Ramos (cell line): ENCODE measurements around the gene TFAP2D.

Experiments used
- in situ Hi-C: fragments of 300-500 bp; cut with MboI; formaldehyde crosslinking; loops from one replicate; pipeline ENCODE4 v1.14.3; 2022; ENCODE audit warnings: low sequenced_read_pairs; ENCODE audit not compliant: unreplicated experiment

Gene TFAP2D

DNA sequence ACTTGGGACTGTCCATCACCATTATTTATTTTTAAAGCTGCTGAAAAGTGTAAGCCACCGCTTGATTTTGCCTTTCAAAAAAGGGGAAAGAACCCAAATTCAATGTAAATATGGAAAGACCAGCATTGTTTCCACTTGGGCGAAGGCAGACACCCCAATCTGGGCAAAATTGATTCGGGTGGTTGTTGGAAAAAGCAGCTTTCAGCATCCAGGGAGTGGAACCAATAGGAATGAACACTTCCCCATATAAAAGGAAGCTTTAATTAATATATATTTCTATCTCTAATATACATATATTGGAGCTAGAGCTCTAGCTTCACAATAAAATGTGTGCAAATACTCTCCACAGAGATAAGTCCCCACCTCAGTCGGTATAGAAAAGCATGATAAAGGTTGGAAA lies at the start of gene TFAP2D:
TSS of gene TFAP2D (plus strand) at position 301 of the 400 bp plus-strand sequence. CDS start 530 bp downstream, outside the sequence.
- in situ Hi-C loops: no loop called here

DNA sequence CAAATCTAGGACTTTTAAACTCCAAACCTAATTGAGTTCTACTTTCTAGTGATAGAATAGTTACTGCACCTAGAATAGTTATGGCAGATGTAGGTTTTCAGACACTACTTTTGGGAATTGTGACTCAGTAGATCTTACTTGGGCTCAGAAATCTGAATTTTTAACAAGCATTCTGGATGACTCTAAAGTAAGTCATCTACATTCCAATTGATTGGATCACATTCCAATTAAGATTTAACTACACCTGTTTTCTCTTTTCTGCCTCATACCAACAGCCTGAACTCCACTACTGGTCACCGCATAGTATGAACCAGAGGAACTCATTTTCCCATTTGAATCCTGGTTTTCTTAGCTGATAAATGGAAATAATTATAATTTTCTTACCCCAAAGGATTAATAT lies 49.5 kb upstream of the TFAP2D start:
- in situ Hi-C loops: no loop called here

DNA sequence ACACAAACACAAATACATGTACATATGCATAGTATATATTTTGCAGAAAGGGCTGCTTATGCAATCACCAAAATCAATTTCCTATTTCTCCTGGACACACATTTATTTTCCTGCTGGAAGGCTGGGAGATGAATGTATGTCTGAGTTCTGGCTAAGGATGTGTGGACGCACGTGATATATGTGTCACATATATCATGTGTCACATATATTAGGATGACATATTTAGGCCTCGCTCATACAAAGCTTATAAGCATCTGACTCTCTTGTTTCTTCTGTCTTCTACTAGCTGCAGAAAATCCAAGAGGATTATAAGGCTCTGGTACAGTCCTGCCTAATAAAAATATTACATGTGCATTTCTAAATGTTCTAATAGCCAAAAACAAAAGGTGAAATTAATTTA lies 47.2 kb upstream of the TFAP2D start:
- in situ Hi-C loops: no loop called here

DNA sequence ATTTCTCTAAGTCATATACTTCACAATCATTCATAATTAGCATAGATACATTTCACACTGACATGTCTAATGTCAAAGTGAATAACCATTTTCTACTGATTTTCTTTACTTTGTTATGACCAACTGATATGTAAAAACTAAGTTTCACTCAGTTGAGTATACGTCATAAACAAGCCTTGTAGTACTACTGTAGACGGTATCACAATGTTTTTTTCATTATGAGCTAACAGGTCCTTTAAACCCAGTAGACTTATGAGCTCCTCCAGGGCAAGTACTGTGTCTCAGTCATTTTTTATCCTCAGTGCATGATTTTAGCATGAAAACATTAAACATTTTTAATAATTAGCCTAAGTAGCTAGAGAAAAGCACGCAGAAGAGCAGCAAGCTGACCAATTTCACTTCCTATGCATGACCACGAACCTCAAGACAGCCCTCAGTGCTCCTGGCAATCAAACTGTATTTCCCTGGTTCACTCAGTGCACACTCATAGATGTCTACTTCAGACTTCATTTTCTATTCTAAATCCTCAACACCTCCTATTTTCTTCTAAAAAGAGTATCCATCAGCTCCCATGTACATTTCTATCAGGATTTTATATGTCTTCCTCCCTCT lies 32.0 kb upstream of the TFAP2D start:
- in situ Hi-C loops: no loop called here

DNA sequence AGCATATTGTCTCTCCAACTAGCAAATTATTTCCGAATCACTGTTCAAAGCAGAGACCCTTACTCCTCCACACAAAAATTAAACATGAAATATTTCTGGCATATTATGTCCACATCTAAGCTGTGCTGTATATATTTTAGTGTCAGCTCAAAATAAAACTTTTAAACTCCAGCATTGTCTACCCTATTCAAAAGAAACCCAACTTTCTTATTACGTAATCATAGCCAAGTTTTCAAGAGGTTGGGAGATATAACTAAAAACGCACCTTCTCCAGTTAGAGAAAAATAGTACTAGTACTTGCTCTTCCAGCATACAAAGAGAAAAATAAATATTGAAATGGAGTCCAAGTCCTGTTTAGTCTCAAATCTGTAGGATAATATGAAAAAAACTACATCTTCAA lies 24.1 kb upstream of the TFAP2D start:
- in situ Hi-C loops: no loop called here

GRCh38 chr6:50691814-50692495 lies 21.4 kb upstream of the TFAP2D start:
- in situ Hi-C loops: no loop called here

DNA sequence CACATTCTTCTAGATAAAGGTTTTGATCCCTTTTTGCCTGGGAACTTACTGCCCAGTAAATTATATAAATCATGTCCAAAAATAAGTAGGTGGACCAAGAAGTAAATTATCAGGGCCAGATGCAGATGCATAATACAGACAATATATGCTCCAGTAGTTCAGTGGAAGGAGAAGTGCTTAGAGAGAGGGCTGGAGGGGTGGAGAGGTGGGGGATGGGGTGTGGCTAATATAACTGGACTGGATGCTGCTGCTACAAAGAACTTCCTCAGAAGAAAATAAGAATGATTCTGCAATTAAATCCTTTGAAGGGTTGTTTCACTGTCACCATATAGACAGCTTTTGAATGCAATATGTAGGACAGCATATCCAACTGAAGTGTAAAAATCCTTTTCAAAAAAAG lies 14.8 kb upstream of the TFAP2D start:
- in situ Hi-C loops: no loop called here

DNA sequence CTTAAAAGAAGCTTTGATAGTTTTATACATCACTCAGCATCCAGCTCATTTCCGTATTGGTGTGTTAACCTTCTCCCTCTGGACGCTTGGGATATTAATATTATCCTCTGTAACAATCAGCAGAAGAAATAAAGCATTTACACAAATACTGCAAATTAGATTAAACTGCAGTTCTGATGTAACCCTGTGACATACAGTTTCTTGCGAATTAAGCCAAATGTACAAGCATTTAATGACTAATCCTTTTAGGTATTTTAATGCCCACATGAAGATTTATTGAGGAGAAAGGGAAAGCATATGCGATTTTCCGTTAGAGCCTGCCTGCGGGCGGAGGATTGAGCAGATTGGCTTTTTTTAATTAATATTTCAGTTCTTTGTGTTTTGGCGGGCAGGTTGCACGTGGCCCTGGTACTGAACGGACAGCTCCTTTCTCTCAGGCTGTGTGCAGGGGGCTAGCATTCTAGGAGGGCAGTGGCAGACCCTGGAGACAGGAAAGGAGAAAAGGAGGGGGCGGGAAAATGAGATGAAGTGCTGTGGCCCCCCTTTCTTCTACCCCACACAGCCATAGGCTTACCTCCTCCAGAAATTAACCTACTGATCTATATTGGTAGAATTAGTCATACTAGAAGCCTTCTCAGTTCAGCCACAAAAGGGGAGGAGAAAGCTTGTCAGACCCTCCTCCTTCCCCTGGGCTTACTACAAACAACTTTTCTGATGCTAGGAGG lies 14.1 kb upstream of the TFAP2D start:
- in situ Hi-C loops: no loop called here

GRCh38 chr6:50706575-50706974 lies 6.8 kb upstream of the TFAP2D start:
- in situ Hi-C loops: no loop called here

- in situ Hi-C loops: no loop called here
Measured at GRCh38 chr6:50707191-50707590, 6.1 kb upstream of the TFAP2D start.

- in situ Hi-C loops: no loop called here
Measured at GRCh38 chr6:50707652-50708300, 5.5 kb upstream of the TFAP2D start.

DNA sequence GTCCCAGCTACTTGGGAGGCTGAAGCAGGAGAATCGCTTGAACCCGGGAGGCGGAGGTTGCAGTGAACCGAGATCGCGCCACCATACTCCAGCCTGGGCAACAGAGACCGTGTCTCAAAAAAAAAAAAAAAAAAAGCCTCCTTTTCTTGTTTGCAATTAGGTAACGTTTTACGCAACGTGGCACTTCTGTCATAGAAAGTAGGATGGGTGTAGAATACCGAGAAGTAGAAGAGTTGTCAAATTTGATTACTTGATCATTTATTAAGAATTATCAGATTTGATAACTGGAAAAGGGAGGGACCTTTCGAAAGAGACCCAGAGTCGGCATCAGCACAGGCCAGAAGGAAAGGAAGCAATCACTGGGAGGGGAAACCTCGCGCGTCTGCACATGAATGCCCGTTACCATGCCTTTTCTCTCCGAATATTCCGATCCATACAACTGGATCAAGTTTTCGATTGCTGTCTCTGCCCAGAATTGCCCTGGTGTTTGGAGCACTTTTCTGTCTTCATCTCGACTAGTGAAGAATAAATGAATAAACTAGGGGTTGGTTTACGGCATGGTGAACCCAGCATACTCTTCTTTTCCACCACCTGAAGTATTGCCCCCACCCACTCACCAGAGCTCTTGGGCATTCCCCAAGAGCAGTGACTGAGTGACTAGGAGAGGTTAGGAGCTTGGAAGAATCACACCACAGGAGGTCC lies 4.5 kb upstream of the TFAP2D start:
- in situ Hi-C loops: no loop called here

DNA sequence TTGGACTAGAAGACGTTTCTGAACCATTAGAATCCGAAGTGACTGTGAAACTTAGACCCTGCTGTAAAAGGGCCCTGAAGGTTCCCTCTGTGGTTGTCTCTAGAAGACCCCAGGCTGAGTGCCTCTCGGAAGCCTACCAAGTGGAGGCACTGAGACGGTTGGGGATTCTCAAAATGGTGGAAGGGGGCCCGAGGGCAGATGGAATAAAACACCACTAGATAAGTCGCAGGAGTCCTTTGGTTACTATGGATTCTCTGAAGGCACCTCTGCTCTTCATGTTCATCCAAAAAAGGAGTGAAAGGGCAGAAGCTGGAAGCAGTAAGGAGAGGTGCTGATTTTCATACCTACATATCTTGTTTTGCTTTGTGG lies 4.0 kb upstream of the TFAP2D start:
- in situ Hi-C loops: no loop called here

DNA sequence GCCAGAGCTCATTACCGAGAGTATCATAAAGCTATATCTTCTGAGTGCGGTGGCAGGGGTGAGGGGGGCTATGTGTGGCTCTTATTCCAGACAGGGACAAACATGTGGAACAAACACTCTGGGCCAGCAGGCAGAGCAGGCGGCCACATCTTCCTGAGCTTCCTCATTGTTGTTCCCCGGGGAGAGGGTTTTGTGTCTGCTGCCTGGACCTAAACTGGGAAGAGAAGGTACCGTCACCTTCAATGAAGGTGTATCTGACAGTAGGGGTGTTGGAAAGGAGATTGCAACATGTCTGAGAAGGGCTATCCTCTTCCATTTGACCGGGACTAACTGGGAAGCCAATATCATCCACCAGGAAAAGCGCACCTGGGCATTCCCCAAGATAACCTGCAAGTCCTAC lies 1.6 kb upstream of the TFAP2D start:
- in situ Hi-C loops: no loop called here

DNA sequence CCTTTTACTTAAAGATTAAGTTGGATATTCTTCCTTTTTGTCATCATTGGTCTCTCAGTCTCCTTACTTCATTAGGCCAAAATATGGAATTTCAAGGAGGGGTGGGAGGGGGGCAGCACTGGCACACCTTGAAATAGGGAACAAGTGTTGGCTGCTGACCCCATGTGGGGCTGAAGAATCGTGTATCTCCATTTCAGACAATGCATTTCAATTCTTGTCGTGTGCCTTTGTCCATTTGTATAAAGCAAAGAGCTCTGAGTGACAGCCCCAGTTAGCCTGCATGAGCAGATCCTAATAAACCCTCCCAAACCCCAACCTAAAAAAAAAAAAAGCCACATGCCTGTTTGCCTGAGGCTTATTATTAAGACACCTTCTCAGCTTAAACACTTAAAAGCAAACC lies 1.0 kb upstream of the TFAP2D start:
- in situ Hi-C loops: no loop called here

GRCh38 chr6:50713977-50714486 lies 706 bp downstream of the TFAP2D start:
- in situ Hi-C loops: no loop called here

DNA sequence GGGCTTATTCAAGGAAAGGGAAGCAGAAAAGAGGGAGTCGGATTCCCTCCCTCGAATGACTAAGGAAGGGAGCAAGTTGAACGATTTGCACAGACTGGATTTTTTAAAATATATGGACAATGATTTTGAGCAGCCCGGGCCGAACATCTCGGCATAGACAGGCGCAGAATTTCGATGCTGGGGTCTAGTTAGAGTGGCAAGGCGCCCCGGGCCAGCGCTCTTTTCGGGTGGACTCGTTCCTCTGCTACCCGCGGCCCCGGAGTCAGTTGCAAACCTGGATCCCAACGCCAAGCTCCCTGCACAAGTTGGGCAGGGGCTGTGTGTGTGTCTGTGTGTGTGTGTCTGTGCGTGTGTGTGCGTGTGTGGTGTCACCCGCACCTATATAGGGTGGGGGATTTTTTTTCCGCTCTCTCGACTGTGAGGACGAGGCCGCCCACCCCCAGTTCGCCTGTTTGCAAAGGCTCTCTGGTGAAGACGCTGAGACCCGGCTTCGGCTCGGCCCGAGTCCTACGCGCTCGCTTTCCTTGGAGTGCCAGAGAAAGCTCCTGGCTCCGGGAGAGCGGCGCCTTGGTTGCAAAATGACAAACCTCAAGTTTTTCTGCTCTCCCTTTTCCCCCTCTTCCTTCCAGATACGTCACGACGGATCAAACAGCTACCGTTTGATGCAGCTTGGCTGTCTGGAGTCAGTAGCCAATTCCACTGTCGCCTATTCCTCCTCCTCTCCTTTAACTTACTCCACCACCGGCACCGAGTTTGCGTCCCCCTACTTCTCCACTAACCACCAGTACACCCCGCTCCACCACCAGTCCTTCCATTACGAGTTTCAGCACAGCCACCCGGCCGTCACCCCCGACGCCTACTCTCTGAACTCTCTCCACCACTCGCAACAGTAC lies 1.4 kb downstream of the TFAP2D start:
- in situ Hi-C loops: no loop called here

DNA sequence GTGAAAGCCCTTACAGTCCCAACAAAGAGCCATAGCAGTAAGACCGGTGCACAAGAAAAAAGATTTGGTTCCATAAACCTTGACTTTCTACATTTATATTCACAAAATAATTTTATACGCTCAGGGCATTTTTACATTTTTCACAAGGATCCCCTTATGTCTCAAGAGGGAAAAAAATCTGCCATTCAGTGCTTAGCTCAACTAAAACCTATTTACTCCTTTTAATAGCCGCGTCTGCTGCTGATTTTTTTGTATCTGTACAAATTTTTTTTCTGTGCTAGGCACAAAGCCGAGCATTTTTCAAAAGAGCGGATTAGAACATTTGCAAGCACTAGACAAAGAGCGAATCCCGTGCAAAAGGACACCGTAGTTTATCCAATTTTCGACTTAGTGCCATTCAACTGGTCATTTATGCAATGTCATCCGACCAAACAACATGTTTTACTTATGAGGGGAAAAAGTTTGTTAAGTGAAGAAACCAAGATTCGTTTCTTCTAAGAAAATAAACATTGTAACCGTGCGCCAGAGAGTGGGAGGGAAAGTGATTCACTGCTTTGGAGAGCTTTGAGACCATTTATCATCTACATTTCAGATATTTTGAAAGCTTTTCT lies 3.7 kb downstream of the TFAP2D start:
- in situ Hi-C loops: no loop called here
